ENCODE results near the gene RASSF5. TPM values are rescaled to one million over a fixed set of nuclear protein-coding genes. Genes with fewer than 3 reads are reported as not detected.
A peak's percentile ranks its signal among the peaks of the same experiment; 100 is the strongest.

RASSF5 gene
- polyA plus RNA-seq, 1 of the 3 experiments (the other 2 are of a cell fraction) = 2.2 TPM

- no peaks in the 10 kb centered on the region for H3K79me2 ChIP-seq (ENCODE audit: insufficient read depth)
- no peaks in the 10 kb centered on the region for H3K9me3 ChIP-seq
- WGBS (ENCODE audit: low lambda C conversion rate) = 60% methylated on average over 5 of the region's 5 CpGs
- H3K27me3 ChIP-seq (ENCODE audit: insufficient read depth) = no peaks in the 10 kb centered on the region
- TF ChIP-seq FOXJ3 (CRISPR knock-in tag; IDR thresholded peaks at IDR 0.05) (no peak), CTCF (IDR thresholded peaks at IDR 0.05) (no peak), SIN3A (IDR thresholded peaks at IDR 0.05; ENCODE audit: borderline replicate concordance, low read depth, low read length) (no peak)
- ChIA-PET POLR2A (no interaction called here), CTCF (interaction anchor here (1.2 to 5.2 kb wide), 5 partner anchors 11 to 82 kb away, joined by 6 to 37 read pairs (median 10); no protein-coding TSS in a partner anchor)
- no peak for DNase-seq
- no peak overlapping the region for H2AFZ ChIP-seq (ENCODE audit: low read depth)
- H4K20me1 ChIP-seq (ENCODE audit: insufficient read depth) = no peaks in the 10 kb centered on the region
- H3K4me3 ChIP-seq (ENCODE audit: low read depth in 2 of 2, low read length in 1 of 2) = no peak overlapping the region
- peaks cover 28% of the 10 kb centered on the region for H3F3A ChIP-seq (replicated peaks; ENCODE audit: insufficient read depth)
- H3K36me3 ChIP-seq (replicated peaks in 1 of 2; ENCODE audit: control insufficient read depth in 1 of 2, insufficient read depth in 2 of 2, low read length in 1 of 2) = no peaks in the 10 kb centered on the region
- peak overlapping the region; percentile 74 for H3K4me2 ChIP-seq
- H3K9ac ChIP-seq = no peak overlapping the region
- H3K9me2 ChIP-seq = no peaks in the 10 kb centered on the region
- peak overlapping the region in 1 of 2 experiments; percentile 74; a peak in 1 of 4 replicates for H3K27ac ChIP-seq (ENCODE audit: low read depth in 2 of 2, low read length in 1 of 2)
- H3K4me1 ChIP-seq (ENCODE audit: control insufficient read depth in 1 of 2, insufficient read depth in 2 of 2, low read depth in 1 of 2, low read length in 1 of 2) = peaks cover 10 to 22% of the 10 kb centered on the region in 2 experiments; a peak in 3 of 4 replicates
These were observed 5.5 kb upstream of the RASSF5 start for GRCh38 chr1:206501881-206502280.

GRCh38 chr1:206502403-206502802, 4.9 kb upstream of the RASSF5 start:
- Histone ChIP-seq H3K9me2 (no peaks in the 10 kb centered on the region), H3K9ac (no peak overlapping the region), H3F3A (replicated peaks; ENCODE audit: insufficient read depth) (peaks cover 28% of the 10 kb centered on the region), H2AFZ (ENCODE audit: low read depth) (no peak overlapping the region), H3K36me3 (replicated peaks in 1 of 2; ENCODE audit: control insufficient read depth in 1 of 2, insufficient read depth in 2 of 2, low read length in 1 of 2) (no peaks in the 10 kb centered on the region), H3K27me3 (ENCODE audit: insufficient read depth) (no peaks in the 10 kb centered on the region), H4K20me1 (ENCODE audit: insufficient read depth) (no peaks in the 10 kb centered on the region), H3K27ac (ENCODE audit: low read depth in 2 of 2, low read length in 1 of 2) (no peak overlapping the region), H3K79me2 (ENCODE audit: insufficient read depth) (no peaks in the 10 kb centered on the region), H3K4me1 (ENCODE audit: control insufficient read depth in 1 of 2, insufficient read depth in 2 of 2, low read depth in 1 of 2, low read length in 1 of 2) (peaks cover 14 to 22% of the 10 kb centered on the region in 2 experiments; a peak in 3 of 4 replicates), H3K4me2 (no peak overlapping the region), H3K4me3 (ENCODE audit: low read depth in 2 of 2, low read length in 1 of 2) (no peak overlapping the region), H3K9me3 (no peaks in the 10 kb centered on the region)
- ChIA-PET CTCF (interaction anchor here (1.2 to 5.2 kb wide), 5 partner anchors 12 to 82 kb away, joined by 6 to 37 read pairs (median 10); no protein-coding TSS in a partner anchor), POLR2A (no interaction called here)
- TF ChIP-seq TEAD4 (IDR thresholded peaks at IDR 0.05; ENCODE audit: borderline replicate concordance, insufficient read depth) (no peak), NRF1 (IDR thresholded peaks at IDR 0.05; ENCODE audit: low read depth, low read length) (no peak), CTCF (IDR thresholded peaks at IDR 0.05) (no peak), GATA2 (CRISPR knock-in tag; IDR thresholded peaks at IDR 0.05) (no peak), RCOR1 (IDR thresholded peaks at IDR 0.05; ENCODE audit: low read length) (no peak), JUND (IDR thresholded peaks at IDR 0.05) (no peak)
- no peak for DNase-seq
- 100% methylated on average over 2 of the region's 2 CpGs for WGBS (ENCODE audit: low lambda C conversion rate)
